Activated naive CD8-positive, alpha-beta T cell treated with anti-CD3 and anti-CD28 coated beads, Interleukin-2, amount 10 ng/mL, durations not matched to agents 7 days and 5 days (primary cell): ENCODE measurements around the gene TMEM121. TPM values are rescaled to one million over a fixed set of nuclear protein-coding genes. Genes with fewer than 3 reads are reported as not detected.

Source experiments
- ATAC-seq: fragments of 150-1000 bp; cut with Tn5 transposase; one replicate; pipeline ENCODE4 v1.10.0; 2021; ENCODE audit warnings: low read depth, moderate library complexity
- POLR2A ChIA-PET: fragments of 350-600 bp; sonication (Branson Sonifier 250); formaldehyde crosslinking; loops from one replicate; lab custom pipeline; 2021; ENCODE audit warnings: antibody characterized with exemption; lab: Charles Lee
- DNase-seq: peaks from one replicate; pipeline ENCODE4 v3.0.0; 2021
- H3K27ac Mint-ChIP-seq: one replicate; pipeline ENCODE4 v1.8.0; 2022; ENCODE audit warnings: mild to moderate bottlenecking, mixed read lengths
- H3K27me3 Mint-ChIP-seq: one replicate; pipeline ENCODE4 v1.8.0; 2022; ENCODE audit warnings: mild to moderate bottlenecking, moderate library complexity, mixed read lengths
- H3K36me3 Mint-ChIP-seq: one replicate; pipeline ENCODE4 v1.8.0; 2021; ENCODE audit warnings: mild to moderate bottlenecking, mixed read lengths
- H3K4me1 Mint-ChIP-seq: one replicate; pipeline ENCODE4 v1.8.0; 2021; ENCODE audit warnings: mixed read lengths
- H3K4me3 Mint-ChIP-seq: one replicate; pipeline ENCODE4 v1.8.0; 2022; ENCODE audit warnings: mild to moderate bottlenecking, moderate library complexity, mixed read lengths
- H3K9me3 Mint-ChIP-seq: one replicate; pipeline ENCODE4 v1.8.0; 2021; ENCODE audit warnings: mixed read lengths
- total RNA-seq, 2 experiments: library from RNA; stranded (reverse); gene quantifications; one replicate each; pipeline ENCODE4 v1.2.3, GENCODE V29; 2021

Gene TMEM121
- total RNA-seq, 2 experiments from 2014 or later: 8.1 to 8.8 TPM

DNA sequence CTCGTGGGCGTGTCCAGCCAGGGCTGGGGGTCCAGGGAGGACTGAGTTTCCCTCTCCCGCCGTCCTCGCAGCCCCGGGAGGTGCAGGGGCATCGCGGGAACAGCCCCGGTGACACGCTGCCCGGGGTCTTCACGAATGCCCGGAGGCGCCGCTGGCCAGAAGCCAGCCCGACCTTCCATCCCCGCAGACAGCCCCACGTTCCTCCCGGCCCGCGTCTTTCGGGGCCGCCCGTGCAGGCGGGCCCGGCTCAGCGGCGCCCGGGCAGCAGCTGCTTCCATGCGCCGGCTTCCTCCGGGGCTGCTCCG is 36.2 kb upstream of the TMEM121 start:
- Mint-ChIP-seq H3K27ac (no peak overlapping the region), H3K36me3 (no peaks in the 10 kb centered on the region), H3K27me3 (no peaks in the 10 kb centered on the region), H3K4me1 (peaks cover 15% of the 10 kb centered on the region), H3K4me3 (peak overlapping the region; percentile 78), H3K9me3 (no peaks in the 10 kb centered on the region)
- POLR2A ChIA-PET: interaction anchor here (0.7 to 5.7 kb wide), 12 partner anchors 9 to 469 kb away, joined by 3 to 118 read pairs (median 4); partner anchors contain the start of genes BRF1, CDCA4 and TEX22
- DNase-seq (no peak), ATAC-seq (peak; percentile 1)

DNA sequence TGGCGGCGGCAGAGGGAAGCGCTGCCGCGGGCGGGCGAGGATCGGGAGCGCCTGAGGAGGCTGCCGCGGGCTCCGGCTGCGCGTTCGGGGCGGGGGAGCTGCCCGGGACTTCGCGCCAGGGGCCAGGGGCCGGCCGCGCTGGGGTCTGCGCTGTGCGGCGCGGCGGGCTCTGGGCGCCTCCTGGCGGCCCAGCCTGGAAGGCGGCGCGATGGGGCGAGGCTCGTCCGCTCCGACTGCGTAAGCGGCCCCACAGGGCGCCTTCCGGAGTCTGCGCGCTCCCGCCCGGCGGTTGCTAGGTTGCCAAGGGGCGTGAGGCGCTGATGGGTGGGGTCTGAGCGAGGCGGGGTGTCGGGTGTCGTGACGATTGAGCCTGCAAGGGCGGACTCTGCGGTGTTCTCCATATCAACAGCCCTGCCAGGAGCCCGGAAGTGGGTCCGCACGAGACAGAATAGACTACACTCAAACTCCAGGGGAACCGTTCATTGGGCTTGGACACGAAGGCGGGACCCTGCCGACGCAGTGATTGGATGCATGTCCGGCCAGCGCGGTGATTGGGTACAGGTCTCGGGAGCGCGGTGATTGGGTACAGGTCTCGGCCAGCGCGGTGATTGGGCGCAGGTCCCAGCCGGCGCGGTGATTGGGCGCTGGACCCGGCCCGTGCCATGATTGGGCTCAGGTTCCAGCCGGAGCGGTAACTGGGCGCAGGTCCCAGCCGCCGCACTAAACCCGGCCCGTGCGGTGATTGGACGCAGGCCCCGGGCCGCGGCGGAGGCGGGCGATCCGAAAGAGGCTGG is 35.6 kb upstream of the TMEM121 start, which contains the start of gene TEDC1:
TSS of gene TEDC1 (plus strand) at position 675 of the 794 bp plus-strand sequence. CDS start 130 bp downstream, outside the sequence.
- H3K27me3 Mint-ChIP-seq: no peaks in the 10 kb centered on the region

DNA sequence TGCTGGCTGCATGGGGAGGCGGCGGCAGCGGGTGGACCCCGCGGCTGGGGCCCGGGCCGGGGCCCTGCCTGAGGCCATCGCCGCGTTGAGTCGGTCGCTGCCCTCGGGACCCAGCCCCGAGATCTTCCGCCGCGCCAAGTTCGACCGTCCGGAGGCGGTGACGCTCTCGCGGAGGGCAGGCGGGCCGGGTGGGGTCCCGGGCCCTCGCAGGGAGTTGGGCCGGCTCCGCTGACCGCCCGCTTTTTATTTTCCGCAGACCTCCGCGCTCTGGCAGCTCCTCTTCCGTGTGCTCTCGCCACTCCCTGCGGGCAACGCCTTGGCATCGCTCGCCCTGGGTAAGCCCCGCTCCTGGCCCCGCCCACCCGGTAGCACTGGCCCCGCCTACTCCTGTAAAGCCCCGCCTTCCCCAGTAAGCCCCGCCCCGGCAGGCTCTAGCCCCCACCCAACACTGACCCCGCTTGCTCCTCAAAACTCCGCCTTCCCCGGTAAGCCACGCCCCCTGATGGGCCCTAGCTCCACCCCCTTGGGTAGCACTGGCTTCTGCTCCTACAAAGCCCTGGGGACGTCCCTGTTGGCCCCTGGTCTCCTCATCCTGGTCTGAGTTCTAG is 34.9 kb upstream of the TMEM121 start:
- no peaks in the 10 kb centered on the region for H3K36me3 Mint-ChIP-seq
- DNase-seq: peak; percentile 92
- no peaks in the 10 kb centered on the region for H3K27me3 Mint-ChIP-seq
- peak overlapping the region; percentile 87 for H3K4me3 Mint-ChIP-seq
- POLR2A ChIA-PET: interaction anchor here (0.7 to 5.7 kb wide), 6 partner anchors 10 to 243 kb away, joined by 3 to 118 read pairs (median 4); partner anchors contain the start of genes BRF1 and BTBD6
- peak overlapping the region; percentile 93 for H3K27ac Mint-ChIP-seq
- peak; percentile 3 for ATAC-seq
- no peaks in the 10 kb centered on the region for H3K9me3 Mint-ChIP-seq
- H3K4me1 Mint-ChIP-seq: peaks cover 15% of the 10 kb centered on the region

More for the DNA sequence above, 35.6 kb upstream of the TMEM121 start, which contains the start of gene TEDC1:
- peaks cover 15% of the 10 kb centered on the region for H3K4me1 Mint-ChIP-seq
- no peaks in the 10 kb centered on the region for H3K9me3 Mint-ChIP-seq
- no peaks in the 10 kb centered on the region for H3K36me3 Mint-ChIP-seq
- H3K27ac Mint-ChIP-seq: peak within 1 kb of the TSS; percentile 93
- ATAC-seq (peak; percentile 78), DNase-seq (peak; percentile 98)
- peak within 1 kb of the TSS; percentile 87 for H3K4me3 Mint-ChIP-seq
- POLR2A ChIA-PET: interaction anchor here (0.7 to 5.7 kb wide), 13 partner anchors 9 to 470 kb away, joined by 3 to 118 read pairs (median 5); partner anchors contain the start of genes BRF1, CDCA4 and TEX22

DNA sequence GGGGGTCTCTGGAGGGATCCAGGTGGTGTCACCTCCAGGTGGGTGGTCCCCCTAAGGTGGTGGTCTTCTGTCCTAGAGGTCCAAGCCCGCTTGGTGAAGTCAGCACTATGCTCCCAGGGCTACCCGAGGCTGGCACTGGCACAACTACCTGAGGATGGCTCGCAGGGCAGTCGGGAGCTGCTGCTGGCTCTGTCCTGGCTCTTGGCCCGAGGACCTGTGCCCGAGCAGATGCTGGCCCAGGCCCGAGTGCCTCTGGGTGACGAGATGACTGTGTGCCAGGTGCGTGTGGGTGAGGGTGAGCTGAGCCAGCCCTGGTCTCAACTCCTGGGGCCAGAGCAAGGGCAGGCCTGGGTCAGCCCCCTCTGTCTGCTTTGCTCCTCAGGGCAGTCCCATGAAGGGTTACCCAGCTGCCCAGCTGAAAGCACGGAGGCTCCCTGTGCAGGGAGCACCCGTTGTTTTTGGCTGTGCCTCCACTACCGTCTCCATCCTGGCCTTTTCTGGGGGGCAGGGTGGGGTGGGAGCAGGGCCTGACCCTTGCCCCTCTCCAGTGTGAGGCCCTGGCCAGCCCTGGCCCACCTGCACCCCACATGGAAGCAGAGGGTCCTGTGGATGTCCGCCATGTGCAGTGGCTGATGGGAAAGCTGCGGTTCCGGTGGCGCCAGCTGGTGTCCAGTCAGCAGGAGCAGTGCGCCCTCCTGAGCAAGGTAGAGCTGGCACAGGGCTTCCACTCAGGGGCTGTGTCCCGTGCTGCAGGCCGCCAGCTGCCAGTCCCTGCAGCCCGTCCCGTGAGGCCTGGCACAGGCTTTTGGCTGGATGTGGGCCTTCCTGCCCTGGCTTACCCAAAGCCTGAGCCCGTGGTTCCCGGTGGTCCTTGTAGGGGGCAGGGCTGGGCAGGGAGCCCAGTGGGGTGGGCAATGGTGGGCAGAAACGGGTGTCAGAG is 34.1 kb upstream of the TMEM121 start:
- POLR2A ChIA-PET: interaction anchor here (0.7 to 5.7 kb wide), 5 partner anchors 9 to 244 kb away, joined by 3 to 118 read pairs (median 4); partner anchors contain the start of genes BRF1 and BTBD6
- ATAC-seq (no peak), DNase-seq (peak; percentile 32)
- no peaks in the 10 kb centered on the region for H3K36me3 Mint-ChIP-seq
- H3K27ac Mint-ChIP-seq: peak overlapping the region; percentile 93
- H3K4me1 Mint-ChIP-seq: peaks cover 15% of the 10 kb centered on the region
- H3K9me3 Mint-ChIP-seq: no peaks in the 10 kb centered on the region
- H3K4me3 Mint-ChIP-seq: peak overlapping the region; percentile 87
- no peaks in the 10 kb centered on the region for H3K27me3 Mint-ChIP-seq

DNA sequence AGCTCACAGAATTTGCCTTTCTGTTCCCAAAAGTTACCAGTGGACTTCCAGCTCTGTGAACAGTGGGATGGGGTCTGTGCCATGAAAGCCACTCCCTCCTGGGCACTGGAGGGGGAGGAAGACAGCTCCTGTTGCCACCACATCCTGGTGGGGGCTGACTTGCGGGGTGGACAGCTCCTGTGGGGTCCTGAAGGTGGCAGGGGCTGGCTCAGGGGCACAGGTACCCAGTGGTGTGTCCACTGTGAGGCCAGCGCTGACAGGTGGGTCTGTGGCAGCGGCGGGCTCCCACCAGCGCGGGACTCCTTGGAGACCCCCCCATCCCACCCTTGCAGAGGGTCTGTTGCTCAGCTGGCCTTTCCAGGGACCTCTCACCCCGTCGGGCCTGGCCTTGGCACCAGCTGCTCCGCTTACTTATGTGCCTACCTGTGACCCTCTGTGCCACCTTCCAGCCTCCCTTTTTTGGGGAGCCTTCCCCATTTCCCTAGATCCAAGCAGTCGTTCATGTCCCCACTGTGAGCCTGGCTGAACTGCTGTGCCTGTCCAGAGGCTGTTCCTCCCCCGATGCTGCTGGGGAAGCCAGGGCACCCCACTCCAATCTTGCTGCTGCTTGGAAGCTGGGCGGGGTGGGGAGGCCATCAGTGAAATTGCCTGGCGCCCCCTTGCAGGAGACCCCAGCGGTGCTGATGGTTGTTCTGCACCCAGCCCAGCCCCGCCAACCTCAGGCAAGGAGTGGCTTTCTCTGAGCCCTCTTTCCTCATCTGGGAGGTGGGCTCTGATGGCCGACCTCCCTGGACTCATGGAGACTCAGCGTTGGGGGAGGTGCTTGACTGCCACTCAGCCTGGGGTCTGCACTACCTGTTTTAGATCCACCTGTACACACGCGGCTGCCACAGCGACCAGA is 33.2 kb upstream of the TMEM121 start:
- peak; percentile 34 for DNase-seq

DNA sequence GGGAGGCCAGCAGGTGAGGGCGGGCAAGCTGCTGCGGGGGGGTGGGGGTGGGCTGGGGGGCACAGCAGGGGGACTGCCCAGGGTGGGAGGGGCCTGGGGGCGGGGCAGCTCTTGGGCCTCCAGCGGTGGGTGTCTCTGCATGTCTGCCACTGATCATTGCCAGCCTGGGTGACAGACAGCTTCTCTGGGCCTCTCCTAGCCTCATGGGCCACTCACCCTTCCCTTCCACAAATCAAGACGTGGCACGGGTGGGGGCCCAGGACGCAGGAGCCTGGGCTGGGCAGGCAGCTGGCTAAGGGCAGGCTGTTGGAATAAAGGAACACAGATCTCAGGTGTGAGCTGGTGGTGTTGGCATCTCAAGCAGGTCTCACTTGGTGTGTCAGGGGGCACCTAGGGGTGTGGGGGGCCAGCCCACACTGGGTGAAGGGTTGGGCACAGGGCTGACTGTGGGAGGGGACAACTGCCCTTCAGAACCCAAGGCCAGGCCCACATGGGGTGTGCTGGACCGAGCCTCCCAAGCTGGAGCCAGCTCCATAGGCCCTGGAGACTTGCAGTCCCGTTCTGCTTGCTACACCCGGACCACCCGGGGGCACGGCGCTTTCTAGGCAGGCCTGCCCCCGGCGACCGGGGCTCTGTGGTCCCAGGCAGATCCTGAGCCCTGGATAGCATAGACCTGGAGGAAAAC is 32.3 kb upstream of the TMEM121 start:
- Mint-ChIP-seq H3K4me1 (peaks cover 11% of the 10 kb centered on the region), H3K4me3 (no peak overlapping the region), H3K36me3 (no peaks in the 10 kb centered on the region), H3K9me3 (no peaks in the 10 kb centered on the region), H3K27me3 (no peaks in the 10 kb centered on the region), H3K27ac (no peak overlapping the region)
- ATAC-seq (no peak), DNase-seq (peak; percentile 28)
- POLR2A ChIA-PET: interaction anchor here (5.7 kb wide), 1 partner anchor 12 kb away, joined by 118 read pairs; no protein-coding TSS in a partner anchor

More for the DNA sequence above, 33.2 kb upstream of the TMEM121 start:
- H3K4me1 Mint-ChIP-seq: peaks cover 15% of the 10 kb centered on the region
- POLR2A ChIA-PET: interaction anchor here (5.7 kb wide), 1 partner anchor 12 kb away, joined by 118 read pairs; no protein-coding TSS in a partner anchor
- H3K4me3 Mint-ChIP-seq: no peak overlapping the region
- no peaks in the 10 kb centered on the region for H3K36me3 Mint-ChIP-seq
- no peaks in the 10 kb centered on the region for H3K9me3 Mint-ChIP-seq
- H3K27me3 Mint-ChIP-seq: no peaks in the 10 kb centered on the region
- ATAC-seq: no peak
- H3K27ac Mint-ChIP-seq: no peak overlapping the region

DNA sequence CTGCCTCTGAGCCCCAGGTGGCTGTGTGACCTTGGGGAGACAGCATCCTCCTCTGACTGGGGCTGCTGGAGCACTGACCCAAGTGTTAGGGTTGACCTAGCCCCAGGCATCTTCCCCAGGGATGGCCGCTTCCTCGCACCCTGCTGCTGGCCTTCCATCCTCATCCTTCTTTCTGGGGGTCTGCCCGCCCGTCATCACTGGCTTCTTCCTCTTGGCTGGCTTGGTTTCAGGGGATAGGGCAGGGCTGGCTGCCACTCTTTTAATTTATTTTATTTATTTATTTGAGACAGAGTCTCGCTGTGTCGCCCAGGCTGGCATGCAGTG is 31.8 kb upstream of the TMEM121 start:
- no peaks in the 10 kb centered on the region for H3K9me3 Mint-ChIP-seq
- no peaks in the 10 kb centered on the region for H3K27me3 Mint-ChIP-seq
- POLR2A ChIA-PET: no interaction called here
- no peak overlapping the region for H3K4me3 Mint-ChIP-seq
- peaks cover 6% of the 10 kb centered on the region for H3K4me1 Mint-ChIP-seq
- H3K36me3 Mint-ChIP-seq: no peaks in the 10 kb centered on the region
- DNase-seq (no peak), ATAC-seq (no peak)
- H3K27ac Mint-ChIP-seq: no peak overlapping the region

DNA sequence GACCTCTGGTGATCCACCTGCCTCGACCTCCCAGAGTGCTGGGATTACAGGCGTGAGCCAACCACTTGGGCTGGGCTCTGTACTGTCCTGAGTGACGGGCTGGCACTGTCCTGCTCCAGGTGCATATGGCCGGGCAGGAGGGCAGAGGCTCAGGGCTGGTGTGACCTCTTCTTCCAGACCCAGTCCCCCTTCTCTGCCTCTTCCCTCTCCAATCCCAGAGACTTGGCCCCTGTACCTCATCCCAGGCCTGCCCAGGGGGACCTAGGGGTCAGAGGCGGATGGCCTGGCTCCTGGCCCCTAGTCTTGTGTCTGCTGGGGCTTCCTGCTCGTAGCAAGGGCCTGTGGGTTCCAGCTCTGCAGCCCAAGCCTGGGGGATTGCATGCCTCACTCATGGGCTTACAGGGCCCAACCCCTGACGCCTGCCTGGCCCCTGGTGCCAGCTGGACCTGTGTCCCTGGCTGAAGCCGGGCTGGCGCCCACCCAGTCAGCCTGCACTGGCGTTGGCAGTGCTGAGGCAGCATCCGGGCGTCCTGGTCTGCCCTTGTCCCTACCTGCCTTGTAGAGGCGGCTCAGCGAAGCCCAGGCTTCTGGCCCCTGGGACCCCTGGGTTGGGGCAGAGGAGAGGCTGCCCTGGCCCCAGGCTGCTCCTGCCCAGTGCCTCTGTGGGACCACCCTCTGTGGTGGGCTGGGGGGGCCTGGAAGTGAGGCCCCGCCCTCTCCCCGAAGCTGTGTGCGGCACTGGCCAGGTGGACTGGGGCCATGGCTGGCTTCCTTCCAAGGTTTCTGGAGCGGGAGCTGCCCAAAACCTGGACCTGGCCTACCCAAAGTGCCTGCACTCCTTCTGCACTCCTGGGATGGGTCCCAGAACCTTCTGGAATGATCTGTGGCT is 31.0 kb upstream of the TMEM121 start:
- ATAC-seq: no peak
- H3K27ac Mint-ChIP-seq: no peak overlapping the region
- DNase-seq: no peak

DNA sequence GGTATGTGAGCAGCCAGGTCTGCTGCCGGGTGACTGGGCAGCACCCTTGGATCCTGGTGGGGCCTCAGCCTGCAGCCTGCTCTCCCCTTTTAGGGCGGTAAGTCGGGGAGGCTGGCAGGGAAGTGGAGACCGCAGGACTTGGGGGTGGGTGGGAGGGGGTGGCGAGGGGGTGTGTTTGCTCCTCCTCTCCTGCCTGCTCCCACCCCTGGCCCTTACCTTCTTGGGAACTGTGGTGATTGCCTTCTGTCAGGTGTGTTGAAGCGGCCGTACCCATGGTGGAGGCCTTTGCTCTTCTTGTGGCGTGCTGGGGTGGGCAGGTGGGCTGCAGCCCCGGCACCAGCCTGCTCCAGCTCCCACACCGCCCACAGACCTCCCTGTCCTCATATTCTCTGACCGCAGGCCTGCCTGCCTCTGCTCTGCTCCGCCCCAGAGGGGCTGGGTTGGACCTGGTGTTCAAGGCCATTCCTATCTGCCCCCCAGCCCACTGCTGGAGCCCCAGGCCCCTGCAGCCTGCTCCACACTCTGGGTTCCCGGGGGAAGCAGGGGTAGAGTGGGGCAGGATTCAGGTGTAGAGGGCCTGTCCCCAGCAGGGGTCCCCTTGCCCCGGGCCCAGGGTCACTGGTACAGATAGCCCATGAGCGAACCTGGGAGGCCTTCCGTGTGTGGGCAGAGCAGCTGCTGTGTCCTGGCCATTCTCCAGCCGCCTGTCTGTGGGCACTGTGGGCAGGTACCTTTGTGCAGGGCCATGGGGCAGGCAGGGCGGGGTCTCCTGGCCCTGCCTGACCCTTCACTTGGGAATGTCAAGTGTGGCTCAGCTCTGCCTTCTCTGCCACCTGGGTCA is 30.2 kb upstream of the TMEM121 start:
- H3K4me3 Mint-ChIP-seq: no peak overlapping the region
- ATAC-seq: no peak
- no peaks in the 10 kb centered on the region for H3K27me3 Mint-ChIP-seq
- POLR2A ChIA-PET: no interaction called here
- no peaks in the 10 kb centered on the region for H3K9me3 Mint-ChIP-seq
- H3K27ac Mint-ChIP-seq: no peak overlapping the region
- H3K4me1 Mint-ChIP-seq: peaks cover 5% of the 10 kb centered on the region
- H3K36me3 Mint-ChIP-seq: no peaks in the 10 kb centered on the region
- DNase-seq: peak; percentile 17

More for the DNA sequence above, 31.0 kb upstream of the TMEM121 start:
- H3K4me3 Mint-ChIP-seq: no peak overlapping the region
- H3K4me1 Mint-ChIP-seq: peaks cover 5% of the 10 kb centered on the region
- H3K27me3 Mint-ChIP-seq: no peaks in the 10 kb centered on the region
- POLR2A ChIA-PET: no interaction called here
- no peaks in the 10 kb centered on the region for H3K36me3 Mint-ChIP-seq
- H3K9me3 Mint-ChIP-seq: no peaks in the 10 kb centered on the region

DNA sequence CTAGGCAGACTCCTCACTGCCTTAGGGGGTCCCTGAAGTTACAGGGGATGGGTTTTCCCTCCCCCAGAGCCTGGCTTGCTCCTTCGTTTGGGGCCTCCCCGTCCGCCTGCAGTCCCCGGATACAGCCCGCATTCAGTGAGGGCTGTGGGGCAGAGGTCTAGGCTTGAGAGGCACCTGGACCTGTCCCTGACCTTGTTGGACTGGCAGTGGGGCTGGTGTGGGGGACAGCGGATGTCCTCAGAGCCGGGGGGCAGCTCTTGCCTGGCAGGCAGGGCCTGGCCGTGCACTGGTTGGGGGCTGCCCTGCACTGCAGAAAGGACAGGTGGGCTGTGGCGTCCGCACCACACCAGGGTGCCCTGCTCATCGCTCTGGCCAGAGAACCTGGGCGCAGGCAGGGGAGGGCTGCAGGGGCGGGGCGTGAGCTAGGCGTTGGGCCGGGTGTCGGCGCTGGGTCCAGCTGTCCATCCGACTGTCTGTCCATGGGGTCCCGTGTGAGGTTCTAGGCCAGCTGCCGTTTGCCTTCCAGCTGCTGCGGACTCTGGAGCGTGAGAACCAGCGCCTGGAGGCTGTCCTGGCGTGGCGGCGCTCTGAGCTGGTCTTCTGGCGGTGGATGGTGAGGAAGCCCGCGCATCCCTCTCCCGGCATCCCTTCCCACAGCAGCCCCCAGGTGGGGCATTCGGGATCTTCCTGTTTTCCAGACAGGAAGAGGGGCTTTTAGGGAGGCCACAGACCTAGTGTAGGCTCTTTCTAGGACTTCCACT is 29.4 kb upstream of the TMEM121 start:
- ATAC-seq (no peak), DNase-seq (no peak)
- Mint-ChIP-seq H3K36me3 (no peaks in the 10 kb centered on the region), H3K4me3 (no peak overlapping the region), H3K27me3 (no peaks in the 10 kb centered on the region), H3K4me1 (peaks cover 1% of the 10 kb centered on the region), H3K27ac (no peak overlapping the region), H3K9me3 (no peaks in the 10 kb centered on the region)
- POLR2A ChIA-PET: no interaction called here
